SK-N-SH treated with all-trans-retinoic acid at 6 μM for 48 hours (cell line): ENCODE measurements around the gene TPM1.

Experiments used
- ARNTL ChIP-seq: fragments of 450-650 bp; formaldehyde crosslinking; IDR thresholded peaks from 2 replicates; pipeline ENCODE4 v1.5.0; 2020; ENCODE audit warnings: low read depth, mild to moderate bottlenecking, moderate library complexity, borderline replicate concordance
- BACH2 ChIP-seq: fragments of 250-450 bp; sonication (Bioruptor Pico); IDR thresholded peaks from 2 replicates; pipeline ENCODE4 v1.9.0; 2021; ENCODE audit warnings: mild to moderate bottlenecking, borderline replicate concordance
- ISL1 ChIP-seq: fragments of 250-450 bp; sonication (Bioruptor Pico); IDR thresholded peaks from 2 replicates; pipeline ENCODE4 v2.1.2; 2022; ENCODE audit warnings: mild to moderate bottlenecking, moderate library complexity
- OSR1 ChIP-seq: fragments of 250-450 bp; sonication (Bioruptor Pico); IDR thresholded peaks from 2 replicates; pipeline ENCODE4 v1.8.0; 2022; ENCODE audit warnings: moderate library complexity, mild to moderate bottlenecking, inconsistent platforms
- PATZ1 ChIP-seq: fragments of 250-450 bp; sonication (Bioruptor Pico); IDR thresholded peaks from 2 replicates; pipeline ENCODE4 v1.8.0; 2020; ENCODE audit warnings: mild to moderate bottlenecking, moderate library complexity, borderline replicate concordance
- PPARA ChIP-seq: fragments of 250-450 bp; sonication (Bioruptor Pico); IDR thresholded peaks from 2 replicates; pipeline ENCODE4 v1.5.0; 2020; ENCODE audit warnings: mild to moderate bottlenecking, borderline replicate concordance
- TSHZ2 ChIP-seq: fragments of 250-450 bp; sonication (Bioruptor Pico); IDR thresholded peaks from 2 replicates; pipeline ENCODE4 v1.5.0; 2020; ENCODE audit warnings: mild to moderate bottlenecking, moderate library complexity
- ZC3H10 ChIP-seq: fragments of 250-450 bp; sonication (Bioruptor Pico); IDR thresholded peaks from 2 replicates; pipeline ENCODE4 v1.5.1; 2021; ENCODE audit warnings: mild to moderate bottlenecking, moderate library complexity
- ZFP3 ChIP-seq: fragments of 250-450 bp; sonication (Bioruptor Pico); IDR thresholded peaks from 2 replicates; pipeline ENCODE4 v1.5.0; 2020; ENCODE audit warnings: mild to moderate bottlenecking, moderate library complexity
- ZNF70 ChIP-seq: fragments of 450-650 bp; formaldehyde crosslinking; IDR thresholded peaks from 2 replicates; pipeline ENCODE4 v1.5.0; 2020; ENCODE audit warnings: mild to moderate bottlenecking, moderate library complexity

GRCh38 chr15:63067976-63068743, 25.6 kb downstream of the TPM1 start:
- TF ChIP-seq ZFP3 (CRISPR knock-in tag) (no peak), ISL1 (CRISPR knock-in tag) (no peak), TSHZ2 (CRISPR knock-in tag) (no peak), BACH2 (CRISPR knock-in tag) (no peak), PATZ1 (CRISPR knock-in tag) (no peak), PPARA (CRISPR knock-in tag) (no peak), OSR1 (no peak), ARNTL (CRISPR knock-in tag) (no peak), ZNF70 (CRISPR knock-in tag) (no peak), ZC3H10 (CRISPR knock-in tag) (no peak)
